ENCODE measurements around the gene COPRS. TPM values are rescaled to one million over a fixed set of nuclear protein-coding genes. Genes with fewer than 3 reads are reported as not detected.

COPRS gene
- total and polyA plus RNA-seq, 3 donors from 2014 or later, result 138 to 485 (median 142) TPM

DNA sequence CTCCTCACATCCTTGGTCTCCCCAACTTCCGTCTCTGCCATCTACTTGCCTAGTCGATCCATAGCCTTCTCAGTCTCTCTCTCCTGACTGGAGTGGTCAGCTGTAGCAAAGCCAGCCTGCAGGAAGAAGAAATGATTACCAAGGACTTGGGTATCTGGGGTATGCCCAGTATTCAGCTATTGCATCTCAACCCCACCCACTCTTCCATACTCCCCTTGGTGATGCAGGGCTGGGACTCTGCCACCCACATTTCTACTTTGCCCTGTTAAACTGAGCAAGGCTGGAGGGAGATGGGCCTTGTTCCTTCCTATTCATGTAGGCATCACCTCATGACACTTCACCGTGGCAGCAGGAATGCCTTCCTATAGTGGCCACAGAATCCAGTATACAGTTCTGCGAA is 2.3 kb downstream of the COPRS start:
- TF ChIP-seq, protein P1, sequence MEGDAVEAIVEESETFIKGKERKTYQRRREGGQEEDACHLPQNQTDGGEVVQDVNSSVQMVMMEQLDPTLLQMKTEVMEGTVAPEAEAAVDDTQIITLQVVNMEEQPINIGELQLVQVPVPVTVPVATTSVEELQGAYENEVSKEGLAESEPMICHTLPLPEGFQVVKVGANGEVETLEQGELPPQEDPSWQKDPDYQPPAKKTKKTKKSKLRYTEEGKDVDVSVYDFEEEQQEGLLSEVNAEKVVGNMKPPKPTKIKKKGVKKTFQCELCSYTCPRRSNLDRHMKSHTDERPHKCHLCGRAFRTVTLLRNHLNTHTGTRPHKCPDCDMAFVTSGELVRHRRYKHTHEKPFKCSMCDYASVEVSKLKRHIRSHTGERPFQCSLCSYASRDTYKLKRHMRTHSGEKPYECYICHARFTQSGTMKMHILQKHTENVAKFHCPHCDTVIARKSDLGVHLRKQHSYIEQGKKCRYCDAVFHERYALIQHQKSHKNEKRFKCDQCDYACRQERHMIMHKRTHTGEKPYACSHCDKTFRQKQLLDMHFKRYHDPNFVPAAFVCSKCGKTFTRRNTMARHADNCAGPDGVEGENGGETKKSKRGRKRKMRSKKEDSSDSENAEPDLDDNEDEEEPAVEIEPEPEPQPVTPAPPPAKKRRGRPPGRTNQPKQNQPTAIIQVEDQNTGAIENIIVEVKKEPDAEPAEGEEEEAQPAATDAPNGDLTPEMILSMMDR (IDR thresholded peaks at IDR 0.05), result no peak
- TF ChIP-seq POLR2A (IDR thresholded peaks at IDR 0.05), result no peak
- Histone ChIP-seq H3K27ac (no peak overlapping the region), H3K36me3 (ENCODE audit: low read depth, missing control alignments) (no peaks in the 10 kb centered on the region), H3K27me3 (no peaks in the 10 kb centered on the region), H3K9me3 (no peaks in the 10 kb centered on the region), H3K4me3 (no peak overlapping the region), H3K4me1 (peaks cover 19% of the 10 kb centered on the region)
- intact Hi-C loops (cut with DNase I; ENCODE audit: low total_unique reads), result no loop called here
- 87 to 94% methylated on average over 4 of the region's 4 CpGs for WGBS, 2 donors
- no peak for DNase-seq

DNA sequence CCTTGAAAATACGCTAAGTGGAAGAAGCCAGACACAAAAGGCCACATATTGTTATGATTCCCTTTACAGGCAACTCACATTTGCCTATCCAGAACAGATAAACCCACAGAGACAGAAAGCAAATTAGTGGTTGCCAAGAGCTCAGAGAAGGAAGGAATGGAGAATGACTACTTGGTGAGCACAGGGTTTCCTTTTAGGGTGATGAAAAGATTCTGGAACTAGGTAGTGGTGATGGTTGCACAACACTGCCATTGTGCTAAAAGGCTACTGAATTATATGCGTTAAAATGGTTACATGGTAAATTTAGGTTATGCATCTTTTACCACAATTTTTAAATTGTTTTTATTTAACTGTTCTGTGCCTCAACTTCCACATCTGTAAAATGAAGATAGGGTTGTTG is 4.4 kb downstream of the COPRS start:
- no peaks in the 10 kb centered on the region for H3K27me3 ChIP-seq
- no peaks in the 10 kb centered on the region for H3K9me3 ChIP-seq
- no peaks in the 10 kb centered on the region for H3K36me3 ChIP-seq (ENCODE audit: low read depth, missing control alignments)
- TF ChIP-seq, protein P1 (IDR thresholded peaks at IDR 0.05), result no peak
- no peak for TF ChIP-seq POLR2A (IDR thresholded peaks at IDR 0.05)
- intact Hi-C loops (cut with DNase I; ENCODE audit: low total_unique reads), result no loop called here
- DNase-seq, result no peak
- H3K27ac ChIP-seq, result no peak overlapping the region
- no peak overlapping the region for H3K4me3 ChIP-seq
- 86 to 89% methylated on average over 2 of the region's 2 CpGs for WGBS, 2 donors
- peaks cover 19% of the 10 kb centered on the region for H3K4me1 ChIP-seq

DNA sequence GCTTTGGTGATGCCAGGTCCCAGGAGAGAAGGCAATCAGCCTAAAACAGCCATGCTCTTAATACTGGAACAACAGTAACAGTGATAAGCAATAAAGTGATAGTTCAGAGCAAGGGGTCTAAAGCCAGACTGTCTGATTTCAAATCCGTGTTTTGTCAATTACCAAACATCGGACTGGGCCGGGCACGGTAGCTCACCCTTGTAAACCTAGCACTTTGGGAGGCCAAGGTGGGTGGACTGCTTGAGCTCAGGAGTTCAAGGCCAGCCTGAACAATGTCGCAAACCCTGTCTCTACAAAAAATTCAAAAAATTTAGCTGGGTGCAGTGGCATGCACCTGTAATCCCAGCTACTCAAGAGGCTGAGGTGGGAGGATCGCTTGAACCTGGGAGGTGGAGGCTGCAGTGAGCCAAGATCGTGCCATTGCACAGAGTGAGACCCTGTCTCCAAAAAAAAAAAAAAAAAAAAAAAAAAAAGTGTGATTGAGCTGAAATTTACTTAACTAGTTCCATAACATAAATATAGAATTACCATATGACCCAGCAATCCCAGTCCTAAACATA is 5.1 kb downstream of the COPRS start:
- H3K27ac ChIP-seq, result no peak overlapping the region
- H3K9me3 ChIP-seq, result no peaks in the 10 kb centered on the region
- DNase-seq, result no peak
- H3K4me1 ChIP-seq, result peaks cover 19% of the 10 kb centered on the region
- H3K4me3 ChIP-seq, result no peak overlapping the region
- H3K27me3 ChIP-seq, result no peaks in the 10 kb centered on the region
- intact Hi-C loops (cut with DNase I; ENCODE audit: low total_unique reads), result no loop called here
- no peaks in the 10 kb centered on the region for H3K36me3 ChIP-seq (ENCODE audit: low read depth, missing control alignments)
- TF ChIP-seq, protein P1 (IDR thresholded peaks at IDR 0.05), result no peak
- TF ChIP-seq POLR2A (IDR thresholded peaks at IDR 0.05), result no peak
- WGBS, 2 donors, result 55 to 71% methylated on average over 7 of the region's 7 CpGs

DNA sequence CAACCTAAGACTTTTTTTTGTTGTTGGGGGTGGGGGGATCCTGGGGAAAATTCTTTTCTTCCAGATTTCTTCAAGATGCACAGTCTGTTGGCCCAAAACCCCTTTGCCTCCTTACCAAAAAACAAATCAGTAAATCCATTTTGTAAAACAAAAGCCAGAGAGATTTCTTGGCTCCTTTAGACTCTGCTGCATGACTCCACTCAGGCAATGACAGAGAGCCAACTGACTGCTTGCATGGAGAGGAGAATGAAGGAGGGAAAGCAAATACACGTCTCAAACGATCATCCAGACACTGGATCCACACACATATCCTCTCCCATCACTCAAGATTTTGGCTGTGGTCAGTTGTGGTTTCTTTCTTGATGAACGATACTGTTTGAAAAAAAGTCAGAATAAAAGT is 13.8 kb downstream of the COPRS start:
- H3K36me3 ChIP-seq (ENCODE audit: low read depth, missing control alignments), result no peaks in the 10 kb centered on the region
- DNase-seq, result no peak
- no peak for TF ChIP-seq POLR2A (IDR thresholded peaks at IDR 0.05)
- TF ChIP-seq, protein P1 (IDR thresholded peaks at IDR 0.05), result no peak
- 53 to 57% methylated on average over 3 of the region's 3 CpGs for WGBS, 2 donors
- H3K27me3 ChIP-seq, result no peaks in the 10 kb centered on the region
- H3K9me3 ChIP-seq, result no peaks in the 10 kb centered on the region
- no peak overlapping the region for H3K4me3 ChIP-seq
- peaks cover 12% of the 10 kb centered on the region for H3K4me1 ChIP-seq
- no peak overlapping the region for H3K27ac ChIP-seq
- intact Hi-C loops (cut with DNase I; ENCODE audit: low total_unique reads), result no loop called here

DNA sequence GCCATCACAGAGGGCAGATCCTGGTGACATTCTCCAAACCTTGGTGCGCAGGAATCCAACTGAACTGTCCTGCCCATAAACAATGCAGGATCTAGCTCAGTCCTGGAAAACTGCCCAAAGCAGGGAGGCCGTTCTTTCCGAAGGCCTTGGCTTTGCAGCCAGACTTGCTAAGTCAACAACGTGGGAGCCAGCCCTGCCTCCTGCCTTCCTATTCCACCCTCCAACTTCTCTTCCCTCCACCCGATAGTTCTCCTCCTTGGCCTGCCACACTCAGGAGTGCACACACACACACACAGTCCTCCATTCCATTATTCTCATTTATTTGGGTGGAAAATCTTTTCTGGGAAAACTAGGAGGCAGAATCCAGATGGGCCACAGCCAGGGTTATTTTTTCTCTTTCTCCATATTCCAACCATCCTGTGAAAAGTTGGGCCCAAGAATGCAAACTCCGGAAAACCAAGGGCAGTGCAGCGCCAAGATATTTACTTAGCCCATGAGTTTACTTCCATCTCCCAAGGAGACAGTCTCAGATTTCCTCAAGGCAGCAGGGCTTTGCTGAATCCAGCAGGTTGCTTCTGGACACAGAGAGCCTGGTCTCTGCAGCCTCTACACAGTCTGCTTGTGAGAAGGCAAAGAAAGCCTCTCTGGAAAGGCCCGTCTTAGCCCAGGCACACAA is 15.8 kb downstream of the COPRS start:
- DNase-seq, result peak; percentile 87
- Histone ChIP-seq H3K27ac (peak overlapping the region in 1 of 2 donors; percentile 63), H3K27me3 (no peaks in the 10 kb centered on the region), H3K4me1 (peaks cover 12% of the 10 kb centered on the region), H3K36me3 (ENCODE audit: low read depth, missing control alignments) (no peaks in the 10 kb centered on the region), H3K9me3 (no peaks in the 10 kb centered on the region), H3K4me3 (no peak overlapping the region)
- WGBS, 2 donors, result 22 to 24% methylated on average over 7 to 8 of the region's 8 CpGs
- intact Hi-C loops (cut with DNase I; ENCODE audit: low total_unique reads), result loop anchor here (5.0 kb wide), 1 partner anchor 286 kb away; no protein-coding TSS in a partner anchor
- no peak for TF ChIP-seq POLR2A (IDR thresholded peaks at IDR 0.05)
- TF ChIP-seq, protein P1 (IDR thresholded peaks at IDR 0.05), result no peak

Measured in testis (tissue), 3 donors.